GM06990 (cell line): ENCODE data around the gene SLIT2.

Source experiments
- DNase-seq: peaks from one replicate; pipeline ENCODE4 v3.0.0-alpha.2; 2011; ENCODE audit not compliant: insufficient read length; ENCODE audit errors: extremely low read depth
- H3K27me3 ChIP-seq: replicated peaks from 2 replicates; pipeline ENCODE4 v1.6.0; 2011; ENCODE audit warnings: low read length; ENCODE audit not compliant: control insufficient read depth, insufficient read depth
- H3K36me3 ChIP-seq: 2 replicates; pipeline ENCODE4 v1.5.1; 2011; ENCODE audit warnings: low read length; ENCODE audit not compliant: control insufficient read depth, insufficient read depth
- H3K4me3 ChIP-seq: replicated peaks from 2 replicates; pipeline ENCODE4 v1.5.1; 2011; ENCODE audit warnings: low read depth, mild to moderate bottlenecking, control low read depth, low read length
- TF ChIP-seq, protein P1 (sequence below): IDR thresholded peaks from 2 replicates; pipeline ENCODE4 v1.5.1; 2011; ENCODE audit warnings: low read length, control low read depth, mild to moderate bottlenecking, inconsistent platforms; ENCODE audit not compliant: insufficient read depth, poor library complexity, severe bottlenecking

SLIT2 gene

DNA sequence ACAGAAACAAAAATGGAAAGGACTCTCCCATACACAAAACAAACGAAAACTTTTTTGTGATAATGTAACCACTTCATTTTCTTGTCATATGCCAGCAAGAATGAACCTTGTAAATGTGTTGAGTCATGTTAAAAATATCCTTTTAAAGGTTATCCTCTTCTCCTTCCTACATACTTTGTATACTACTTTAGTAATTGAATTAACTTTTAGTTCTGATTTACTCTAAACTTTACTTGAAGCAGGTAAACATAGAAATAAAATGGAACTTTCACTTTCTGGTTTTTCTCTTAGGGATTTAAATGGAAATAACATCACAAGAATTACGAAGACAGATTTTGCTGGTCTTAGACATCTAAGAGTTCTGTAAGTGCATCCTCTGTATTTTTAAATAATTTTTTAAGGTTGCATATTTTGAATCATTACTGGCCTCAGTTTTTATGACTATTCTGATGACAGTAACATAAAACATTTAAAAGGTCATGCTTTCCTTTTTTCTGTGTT is 4.7 kb downstream of the SLIT2 start:
- Histone ChIP-seq H3K4me3 (no peak overlapping the region), H3K27me3 (no peaks in the 10 kb centered on the region; the same call in 1 of the 2 replicates), H3K36me3 (no peaks in the 10 kb centered on the region)
- no peak for DNase-seq
- TF ChIP-seq, protein P1, sequence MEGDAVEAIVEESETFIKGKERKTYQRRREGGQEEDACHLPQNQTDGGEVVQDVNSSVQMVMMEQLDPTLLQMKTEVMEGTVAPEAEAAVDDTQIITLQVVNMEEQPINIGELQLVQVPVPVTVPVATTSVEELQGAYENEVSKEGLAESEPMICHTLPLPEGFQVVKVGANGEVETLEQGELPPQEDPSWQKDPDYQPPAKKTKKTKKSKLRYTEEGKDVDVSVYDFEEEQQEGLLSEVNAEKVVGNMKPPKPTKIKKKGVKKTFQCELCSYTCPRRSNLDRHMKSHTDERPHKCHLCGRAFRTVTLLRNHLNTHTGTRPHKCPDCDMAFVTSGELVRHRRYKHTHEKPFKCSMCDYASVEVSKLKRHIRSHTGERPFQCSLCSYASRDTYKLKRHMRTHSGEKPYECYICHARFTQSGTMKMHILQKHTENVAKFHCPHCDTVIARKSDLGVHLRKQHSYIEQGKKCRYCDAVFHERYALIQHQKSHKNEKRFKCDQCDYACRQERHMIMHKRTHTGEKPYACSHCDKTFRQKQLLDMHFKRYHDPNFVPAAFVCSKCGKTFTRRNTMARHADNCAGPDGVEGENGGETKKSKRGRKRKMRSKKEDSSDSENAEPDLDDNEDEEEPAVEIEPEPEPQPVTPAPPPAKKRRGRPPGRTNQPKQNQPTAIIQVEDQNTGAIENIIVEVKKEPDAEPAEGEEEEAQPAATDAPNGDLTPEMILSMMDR = no peak

DNA sequence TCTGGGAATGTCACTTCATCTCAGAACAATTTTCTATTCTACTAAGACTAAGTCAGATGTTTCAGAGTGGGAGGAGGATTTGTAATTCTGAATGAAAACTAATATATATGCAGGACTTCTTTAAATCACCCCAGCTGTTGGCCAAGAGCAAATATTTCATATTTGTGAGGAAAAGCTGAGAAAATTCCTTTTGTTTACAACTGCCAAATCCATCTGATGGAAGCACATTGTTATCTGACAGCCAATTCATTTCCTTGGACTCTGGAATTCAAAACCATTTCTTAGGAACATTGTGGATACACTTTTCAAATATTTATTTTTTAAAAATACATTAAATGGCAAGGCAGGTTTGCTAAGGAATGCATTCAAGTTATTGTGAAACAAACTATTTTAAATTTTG is 8.0 kb downstream of the SLIT2 start:
- H3K27me3 ChIP-seq = no peaks in the 10 kb centered on the region
- no peak overlapping the region for H3K4me3 ChIP-seq
- DNase-seq = no peak
- no peaks in the 10 kb centered on the region for H3K36me3 ChIP-seq
- TF ChIP-seq, protein P1 = no peak

DNA sequence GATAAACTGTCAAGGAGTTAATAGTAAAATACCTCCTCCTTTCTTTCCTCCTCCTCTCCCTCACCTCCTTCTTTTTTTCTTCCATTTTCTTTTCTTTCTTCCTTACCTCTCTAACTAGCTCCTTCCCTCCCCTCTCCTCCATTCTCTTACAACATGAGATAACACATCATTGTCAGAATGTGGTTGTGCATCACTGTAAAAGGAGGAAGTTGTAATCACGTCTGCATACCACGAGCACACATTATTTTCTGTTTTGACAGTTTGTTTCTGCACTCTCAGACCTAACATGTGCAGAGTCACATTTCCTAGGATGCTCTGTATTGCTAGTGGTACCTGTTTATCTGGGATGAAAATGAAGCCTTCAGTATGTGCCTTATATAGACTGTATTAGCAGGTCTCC is 9.1 kb downstream of the SLIT2 start:
- H3K36me3 ChIP-seq = no peaks in the 10 kb centered on the region

DNA sequence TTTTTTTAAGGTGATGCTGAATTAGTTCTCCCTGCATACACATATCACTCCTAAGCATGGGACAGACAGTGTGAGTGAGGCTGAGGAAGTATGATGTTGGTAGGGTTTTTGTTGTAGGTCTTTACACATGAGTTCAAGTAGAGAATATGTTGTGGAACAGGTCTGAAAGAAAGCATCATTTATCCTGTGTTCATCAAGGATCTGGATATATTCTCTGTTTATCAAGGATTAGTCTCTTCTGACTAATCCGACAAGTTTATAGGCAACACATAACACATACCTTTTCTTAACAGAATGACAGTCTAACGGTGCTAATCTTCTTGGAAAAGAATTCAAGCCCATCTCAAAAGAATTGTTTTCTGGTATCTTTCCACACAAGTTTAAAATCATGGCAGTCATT is 10.5 kb downstream of the SLIT2 start:
- TF ChIP-seq, protein P1 = no peak
- DNase-seq = no peak
- Histone ChIP-seq H3K27me3 (no peaks in the 10 kb centered on the region), H3K4me3 (no peak overlapping the region), H3K36me3 (no peaks in the 10 kb centered on the region)

More for the DNA sequence above, 9.1 kb downstream of the SLIT2 start:
- no peaks in the 10 kb centered on the region for H3K27me3 ChIP-seq
- TF ChIP-seq, protein P1 = no peak
- no peak for DNase-seq
- H3K4me3 ChIP-seq = no peak overlapping the region

DNA sequence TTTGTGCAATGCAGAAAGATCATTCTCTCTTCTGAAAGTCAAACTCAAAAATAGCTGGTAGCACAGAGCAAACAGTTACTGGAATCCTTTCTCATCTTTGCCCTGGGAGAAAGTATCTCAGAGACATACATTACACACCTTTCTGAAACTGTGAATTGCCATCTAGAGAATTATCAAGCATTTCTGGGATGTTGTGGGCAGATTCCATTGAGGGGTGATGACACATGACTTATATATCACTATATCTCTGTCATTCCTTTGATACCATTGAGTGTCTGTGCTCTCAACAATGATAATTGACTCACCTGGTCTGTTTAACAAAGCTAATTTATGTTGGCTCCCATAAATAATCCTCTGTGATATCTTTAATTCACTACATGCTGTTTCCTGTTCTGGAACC is 13.0 kb downstream of the SLIT2 start:
- TF ChIP-seq, protein P1 = no peak
- Histone ChIP-seq H3K36me3 (no peaks in the 10 kb centered on the region), H3K27me3 (no peaks in the 10 kb centered on the region), H3K4me3 (no peak overlapping the region)
- no peak for DNase-seq

DNA sequence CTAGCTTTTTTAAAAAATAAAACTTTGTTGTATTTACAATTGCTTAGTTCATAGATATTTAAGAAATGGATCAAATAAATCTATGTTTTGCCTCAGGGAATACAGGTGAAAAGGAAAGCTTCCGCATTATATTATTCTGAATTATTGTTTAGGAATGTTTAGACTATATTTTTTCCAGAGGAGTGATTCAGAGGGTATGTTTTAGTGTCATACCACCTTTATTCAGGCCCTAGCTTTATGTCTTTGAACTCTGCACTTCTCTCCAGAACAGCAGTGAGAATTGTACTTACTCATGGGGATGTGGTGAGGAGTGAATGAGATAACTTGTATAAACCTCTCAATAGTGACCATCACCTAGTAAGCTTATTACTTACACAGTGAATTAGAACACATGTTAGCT is 14.0 kb downstream of the SLIT2 start:
- Histone ChIP-seq H3K27me3 (no peaks in the 10 kb centered on the region), H3K36me3 (no peaks in the 10 kb centered on the region), H3K4me3 (no peak overlapping the region)
- TF ChIP-seq, protein P1 = no peak
- DNase-seq = no peak
